ENCODE data around the gene PKD1L1. TPM values are rescaled to one million over a fixed set of nuclear protein-coding genes. Genes with fewer than 3 reads are reported as not detected.

PKD1L1 gene
- total RNA-seq, 1 experiment from 2014 or later, result 0.17 TPM

DNA sequence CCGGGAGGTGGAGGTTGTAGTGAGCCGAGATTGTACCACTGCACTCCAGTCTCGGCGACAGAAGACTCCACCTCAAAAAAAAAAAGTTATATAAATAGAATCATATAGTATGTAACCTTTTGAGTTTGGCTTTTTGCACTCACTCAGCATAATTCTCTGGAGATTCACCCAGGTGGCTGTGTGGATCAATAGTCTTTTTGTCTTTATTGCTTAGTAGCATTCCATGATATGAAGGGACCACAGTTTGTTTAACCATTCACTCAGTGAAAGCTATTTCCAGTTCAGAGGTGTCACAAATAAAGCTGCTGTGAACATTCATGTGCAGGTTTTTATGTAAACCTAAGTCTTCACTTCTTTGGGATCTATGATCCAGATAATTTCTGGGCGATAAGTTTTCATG is 167.7 kb downstream of the PKD1L1 start:
- Histone ChIP-seq H3K36me3 (ENCODE audit: control insufficient read depth in 1 of 2, insufficient read depth in 2 of 2, low read length in 2 of 2) (no peaks in the 10 kb centered on the region), H3K4me3 (replicated peaks in 1 of 2; ENCODE audit: low read depth in 1 of 2, low read length in 2 of 2) (no peak overlapping the region), H3K9me2 (ENCODE audit: insufficient read depth) (no peaks in the 10 kb centered on the region), H3K4me1 (ENCODE audit: control insufficient read depth in 1 of 2, insufficient read depth in 2 of 2, low read length in 2 of 2) (peaks cover 37 to 50% of the 10 kb centered on the region in 2 experiments), H3K27ac (ENCODE audit: low read depth, low read length) (no peak overlapping the region), H3K27me3 (ENCODE audit: insufficient read depth, low read length) (no peaks in the 10 kb centered on the region), H3K79me2 (ENCODE audit: insufficient read depth, low read length) (no peaks in the 10 kb centered on the region), H3K4me2 (ENCODE audit: low read length) (no peak overlapping the region), H3K9me3 (ENCODE audit: control insufficient read depth in 1 of 2, insufficient read depth in 1 of 2, low read depth in 1 of 2, low read length in 2 of 2) (peaks cover 0 to 4% of the 10 kb centered on the region in 2 experiments; a peak in 1 of 4 replicates), H4K20me1 (ENCODE audit: insufficient read depth) (no peaks in the 10 kb centered on the region), H3K9ac (ENCODE audit: low read length) (no peak overlapping the region), H2AFZ (ENCODE audit: low read depth, low read length, poor library complexity, severe bottlenecking) (no peak overlapping the region)
- BruUV-seq (replicated peaks), result no TSS peak
- intact Hi-C loops (cut with micrococcal nuclease), result no loop called here
- ATAC-seq (no peak), DNase-seq (ENCODE audit: low read depth, low spot score) (no peak)
- ChIA-PET RAD21 (ENCODE audit: low non-redundant PET in 1 of 2, low total read pairs in 2 of 2, uncharacterized antibody in 2 of 2, unreplicated experiment in 2 of 2) (no interaction called here), CTCF (no interaction called here), POLR2A (no interaction called here)
- TF ChIP-seq YY1 (IDR thresholded peaks at IDR 0.05; ENCODE audit: extremely low read depth, insufficient replicate concordance, low read depth, low read length), result no peak
- TF ChIP-seq CBX3 (IDR thresholded peaks at IDR 0.05; ENCODE audit: low read depth), result no peak
- no peak for TF ChIP-seq SRF (IDR thresholded peaks at IDR 0.05; ENCODE audit: low read depth)
- TF ChIP-seq JUND (IDR thresholded peaks at IDR 0.05), result no peak
- TF ChIP-seq, protein P1, sequence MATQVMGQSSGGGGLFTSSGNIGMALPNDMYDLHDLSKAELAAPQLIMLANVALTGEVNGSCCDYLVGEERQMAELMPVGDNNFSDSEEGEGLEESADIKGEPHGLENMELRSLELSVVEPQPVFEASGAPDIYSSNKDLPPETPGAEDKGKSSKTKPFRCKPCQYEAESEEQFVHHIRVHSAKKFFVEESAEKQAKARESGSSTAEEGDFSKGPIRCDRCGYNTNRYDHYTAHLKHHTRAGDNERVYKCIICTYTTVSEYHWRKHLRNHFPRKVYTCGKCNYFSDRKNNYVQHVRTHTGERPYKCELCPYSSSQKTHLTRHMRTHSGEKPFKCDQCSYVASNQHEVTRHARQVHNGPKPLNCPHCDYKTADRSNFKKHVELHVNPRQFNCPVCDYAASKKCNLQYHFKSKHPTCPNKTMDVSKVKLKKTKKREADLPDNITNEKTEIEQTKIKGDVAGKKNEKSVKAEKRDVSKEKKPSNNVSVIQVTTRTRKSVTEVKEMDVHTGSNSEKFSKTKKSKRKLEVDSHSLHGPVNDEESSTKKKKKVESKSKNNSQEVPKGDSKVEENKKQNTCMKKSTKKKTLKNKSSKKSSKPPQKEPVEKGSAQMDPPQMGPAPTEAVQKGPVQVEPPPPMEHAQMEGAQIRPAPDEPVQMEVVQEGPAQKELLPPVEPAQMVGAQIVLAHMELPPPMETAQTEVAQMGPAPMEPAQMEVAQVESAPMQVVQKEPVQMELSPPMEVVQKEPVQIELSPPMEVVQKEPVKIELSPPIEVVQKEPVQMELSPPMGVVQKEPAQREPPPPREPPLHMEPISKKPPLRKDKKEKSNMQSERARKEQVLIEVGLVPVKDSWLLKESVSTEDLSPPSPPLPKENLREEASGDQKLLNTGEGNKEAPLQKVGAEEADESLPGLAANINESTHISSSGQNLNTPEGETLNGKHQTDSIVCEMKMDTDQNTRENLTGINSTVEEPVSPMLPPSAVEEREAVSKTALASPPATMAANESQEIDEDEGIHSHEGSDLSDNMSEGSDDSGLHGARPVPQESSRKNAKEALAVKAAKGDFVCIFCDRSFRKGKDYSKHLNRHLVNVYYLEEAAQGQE (IDR thresholded peaks at IDR 0.05; ENCODE audit: low read depth), result no peak
- no peak for TF ChIP-seq POLR2A (IDR thresholded peaks at IDR 0.05; ENCODE audit: borderline replicate concordance, extremely low read depth, insufficient read depth, insufficient read length)
- TF ChIP-seq FOSL1 (IDR thresholded peaks at IDR 0.05; ENCODE audit: low read depth), result no peak
- TF ChIP-seq ZNF274 (IDR thresholded peaks at IDR 0.05; ENCODE audit: low read depth, low read length), result no peak
- TF ChIP-seq EGR1 (IDR thresholded peaks at IDR 0.05; ENCODE audit: low read depth), result no peak
- no peak for TF ChIP-seq EZH2phosphoT487 (IDR thresholded peaks at IDR 0.05; ENCODE audit: borderline replicate concordance)
- no peak for TF ChIP-seq TCF7L2 (IDR thresholded peaks at IDR 0.05; ENCODE audit: borderline replicate concordance, extremely low read depth, insufficient read depth, insufficient read length)
- TF ChIP-seq CEBPB (IDR thresholded peaks at IDR 0.05; ENCODE audit: low read depth), result no peak
- TF ChIP-seq ELF1 (IDR thresholded peaks at IDR 0.05; ENCODE audit: borderline replicate concordance, low read depth), result no peak
- TF ChIP-seq, protein P2, sequence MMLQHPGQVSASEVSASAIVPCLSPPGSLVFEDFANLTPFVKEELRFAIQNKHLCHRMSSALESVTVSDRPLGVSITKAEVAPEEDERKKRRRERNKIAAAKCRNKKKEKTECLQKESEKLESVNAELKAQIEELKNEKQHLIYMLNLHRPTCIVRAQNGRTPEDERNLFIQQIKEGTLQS (IDR thresholded peaks at IDR 0.05), result no peak
- TF ChIP-seq, protein P3, sequence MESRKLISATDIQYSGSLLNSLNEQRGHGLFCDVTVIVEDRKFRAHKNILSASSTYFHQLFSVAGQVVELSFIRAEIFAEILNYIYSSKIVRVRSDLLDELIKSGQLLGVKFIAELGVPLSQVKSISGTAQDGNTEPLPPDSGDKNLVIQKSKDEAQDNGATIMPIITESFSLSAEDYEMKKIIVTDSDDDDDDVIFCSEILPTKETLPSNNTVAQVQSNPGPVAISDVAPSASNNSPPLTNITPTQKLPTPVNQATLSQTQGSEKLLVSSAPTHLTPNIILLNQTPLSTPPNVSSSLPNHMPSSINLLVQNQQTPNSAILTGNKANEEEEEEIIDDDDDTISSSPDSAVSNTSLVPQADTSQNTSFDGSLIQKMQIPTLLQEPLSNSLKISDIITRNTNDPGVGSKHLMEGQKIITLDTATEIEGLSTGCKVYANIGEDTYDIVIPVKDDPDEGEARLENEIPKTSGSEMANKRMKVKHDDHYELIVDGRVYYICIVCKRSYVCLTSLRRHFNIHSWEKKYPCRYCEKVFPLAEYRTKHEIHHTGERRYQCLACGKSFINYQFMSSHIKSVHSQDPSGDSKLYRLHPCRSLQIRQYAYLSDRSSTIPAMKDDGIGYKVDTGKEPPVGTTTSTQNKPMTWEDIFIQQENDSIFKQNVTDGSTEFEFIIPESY (IDR thresholded peaks at IDR 0.05; ENCODE audit: extremely low read depth, insufficient replicate concordance, low read length), result no peak
- TF ChIP-seq, protein P4, sequence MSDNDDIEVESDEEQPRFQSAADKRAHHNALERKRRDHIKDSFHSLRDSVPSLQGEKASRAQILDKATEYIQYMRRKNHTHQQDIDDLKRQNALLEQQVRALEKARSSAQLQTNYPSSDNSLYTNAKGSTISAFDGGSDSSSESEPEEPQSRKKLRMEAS (IDR thresholded peaks at IDR 0.05), result no peak
- no peak for TF ChIP-seq POLR2AphosphoS5 (IDR thresholded peaks at IDR 0.05; ENCODE audit: low read depth, low read length)
- TF ChIP-seq SIN3A (IDR thresholded peaks at IDR 0.05; ENCODE audit: low read depth), result no peak
- TF ChIP-seq, protein P5, sequence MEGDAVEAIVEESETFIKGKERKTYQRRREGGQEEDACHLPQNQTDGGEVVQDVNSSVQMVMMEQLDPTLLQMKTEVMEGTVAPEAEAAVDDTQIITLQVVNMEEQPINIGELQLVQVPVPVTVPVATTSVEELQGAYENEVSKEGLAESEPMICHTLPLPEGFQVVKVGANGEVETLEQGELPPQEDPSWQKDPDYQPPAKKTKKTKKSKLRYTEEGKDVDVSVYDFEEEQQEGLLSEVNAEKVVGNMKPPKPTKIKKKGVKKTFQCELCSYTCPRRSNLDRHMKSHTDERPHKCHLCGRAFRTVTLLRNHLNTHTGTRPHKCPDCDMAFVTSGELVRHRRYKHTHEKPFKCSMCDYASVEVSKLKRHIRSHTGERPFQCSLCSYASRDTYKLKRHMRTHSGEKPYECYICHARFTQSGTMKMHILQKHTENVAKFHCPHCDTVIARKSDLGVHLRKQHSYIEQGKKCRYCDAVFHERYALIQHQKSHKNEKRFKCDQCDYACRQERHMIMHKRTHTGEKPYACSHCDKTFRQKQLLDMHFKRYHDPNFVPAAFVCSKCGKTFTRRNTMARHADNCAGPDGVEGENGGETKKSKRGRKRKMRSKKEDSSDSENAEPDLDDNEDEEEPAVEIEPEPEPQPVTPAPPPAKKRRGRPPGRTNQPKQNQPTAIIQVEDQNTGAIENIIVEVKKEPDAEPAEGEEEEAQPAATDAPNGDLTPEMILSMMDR (IDR thresholded peaks at IDR 0.05 in 2 of 3, conservative IDR thresholded peaks at IDR 0.05 in 1 of 3; ENCODE audit: borderline replicate concordance in 1 of 3, insufficient read depth in 1 of 3, low read depth in 2 of 3, low read length in 2 of 3), result no peak

Measured in HCT116 (cell line).